Left lung (tissue), 10 donors: ENCODE results near the gene CACNA1C. TPM values are rescaled to one million over a fixed set of nuclear protein-coding genes. Genes with fewer than 3 reads are reported as not detected.

Experiments
- ATAC-seq: fragments of 200-7000 bp; cut with Tn5 transposase; one replicate; pipeline ENCODE4 v1.9.1; 2020; ENCODE audit warnings: moderate library complexity
- DNase-seq, 4 donors: peaks; one replicate each; pipeline ENCODE4 v3.0.0-alpha.2; 2013 to 2020
- H3K27ac ChIP-seq, 2 donors: fragments of 200-600 bp; sonication (generic) in 1 of 2; one replicate each; pipeline versions ENCODE4 v1.5.0 to v1.8.0; 2020 to 2021
- H3K27me3 ChIP-seq, 2 donors: fragments of 200-600 bp; sonication (generic) in 1 of 2; one replicate each; pipeline versions ENCODE4 v1.5.0 to v1.8.0; 2020 to 2021
- H3K36me3 ChIP-seq, 2 donors: fragments of 200-600 bp; sonication (generic) in 1 of 2; one replicate each; pipeline versions ENCODE4 v1.5.0 to v1.8.0; 2020 to 2021
- H3K4me1 ChIP-seq, 2 donors: fragments of 200-600 bp; one replicate each; pipeline ENCODE4 v1.8.0; 2021
- H3K4me3 ChIP-seq, 2 donors: fragments of 200-600 bp; sonication (generic) in 1 of 2; one replicate each; pipeline versions ENCODE4 v1.5.0 to v1.8.0; 2020 to 2021; ENCODE audit warnings: mild to moderate bottlenecking in 1 of 2
- H3K9me3 ChIP-seq, 2 donors: fragments of 200-600 bp; sonication (generic) in 1 of 2; one replicate each; pipeline versions ENCODE4 v1.5.0 to v1.8.0; 2020 to 2021
- CTCF ChIP-seq, 2 donors: fragments of 200-600 bp; sonication (generic) in 1 of 2; IDR thresholded peaks; one replicate each; pipeline versions ENCODE4 v1.5.0 to v1.8.0; 2021; ENCODE audit warnings: antibody characterized with exemption in 2 of 2
- intact Hi-C, 2 donors: fragments of 100-400 bp; cut with DNase I; formaldehyde crosslinking; loops; one replicate each; pipeline versions ENCODE4 v1.11.2 to v1.14.2; 2022
- polyA plus RNA-seq, 6 donors: library from polyadenylated mRNA; unstranded; fragments of 120-200 nt; gene quantifications; one replicate each; pipeline ENCODE4 v1.2.1, GENCODE V29; 2013; ENCODE audit not compliant: insufficient read length in 6 of 6
- total RNA-seq, 2 donors: library from RNA; stranded (reverse); fragmentation: NEBNext Ultra II Directional; extraction: Animal tissue kit (Norgen Biotek cat#: 25700); gene quantifications; one replicate each; pipeline ENCODE4 v1.2.1, GENCODE V29; 2021
- donor health status: DM: no; HTN: yes; CAD: no.
- donor health status: DM: no; HTN: no; CAD: no.

The CACNA1C gene
- total and polyA plus RNA-seq, 8 donors = 11.9 to 21.9 (median 14.2) TPM

GRCh38 chr12:2447861-2448260 lies 395.1 kb downstream of the CACNA1C start:
- Histone ChIP-seq H3K27me3 (no peaks in the 10 kb centered on the region), H3K27ac (no peak overlapping the region), H3K36me3 (no peaks in the 10 kb centered on the region), H3K4me3 (no peak overlapping the region), H3K4me1 (no peaks in the 10 kb centered on the region), H3K9me3 (no peaks in the 10 kb centered on the region)
- no peak for TF ChIP-seq CTCF (IDR thresholded peaks at IDR 0.05)
- DNase-seq (no peak), ATAC-seq (no peak)
- intact Hi-C loops = no loop called here

GRCh38 chr12:2449586-2449985 lies 396.8 kb downstream of the CACNA1C start:
- no peak overlapping the region for H3K4me3 ChIP-seq
- peaks cover 0 to 9% of the 10 kb centered on the region in 2 donors for H3K4me1 ChIP-seq
- intact Hi-C loops = no loop called here
- H3K36me3 ChIP-seq = no peaks in the 10 kb centered on the region
- DNase-seq (no peak), ATAC-seq (no peak)
- no peak overlapping the region for H3K27ac ChIP-seq
- H3K9me3 ChIP-seq = no peaks in the 10 kb centered on the region
- H3K27me3 ChIP-seq = no peaks in the 10 kb centered on the region
- no peak for TF ChIP-seq CTCF (IDR thresholded peaks at IDR 0.05)

GRCh38 chr12:2450553-2450952 lies 397.8 kb downstream of the CACNA1C start:
- TF ChIP-seq CTCF (IDR thresholded peaks at IDR 0.05) = no peak
- no peak for ATAC-seq
- H3K4me1 ChIP-seq = peaks cover 0 to 9% of the 10 kb centered on the region in 2 donors
- DNase-seq = no peak
- H3K27me3 ChIP-seq = no peaks in the 10 kb centered on the region
- intact Hi-C loops = no loop called here
- no peaks in the 10 kb centered on the region for H3K9me3 ChIP-seq
- no peak overlapping the region for H3K4me3 ChIP-seq
- H3K36me3 ChIP-seq = no peaks in the 10 kb centered on the region
- H3K27ac ChIP-seq = no peak overlapping the region

- DNase-seq = no peak
- no peaks in the 10 kb centered on the region for H3K27me3 ChIP-seq
- H3K9me3 ChIP-seq = no peaks in the 10 kb centered on the region
- intact Hi-C loops = no loop called here
- H3K4me3 ChIP-seq = no peak overlapping the region
- no peak for TF ChIP-seq CTCF (IDR thresholded peaks at IDR 0.05)
- H3K36me3 ChIP-seq = no peaks in the 10 kb centered on the region
- no peak overlapping the region for H3K27ac ChIP-seq
- ATAC-seq = no peak
- H3K4me1 ChIP-seq = peaks cover 0 to 9% of the 10 kb centered on the region in 2 donors
Observed at GRCh38 chr12:2451025-2451424, 398.2 kb downstream of the CACNA1C start.

GRCh38 chr12:2451497-2451896 lies 398.7 kb downstream of the CACNA1C start:
- intact Hi-C loops = no loop called here
- no peaks in the 10 kb centered on the region for H3K9me3 ChIP-seq
- TF ChIP-seq CTCF (IDR thresholded peaks at IDR 0.05) = no peak
- no peaks in the 10 kb centered on the region for H3K36me3 ChIP-seq
- no peak overlapping the region for H3K4me3 ChIP-seq
- DNase-seq (no peak), ATAC-seq (no peak)
- no peak overlapping the region for H3K27ac ChIP-seq
- H3K27me3 ChIP-seq = no peaks in the 10 kb centered on the region
- H3K4me1 ChIP-seq = peaks cover 0 to 9% of the 10 kb centered on the region in 2 donors
